B cell (primary cell): ENCODE measurements around the gene IL20RA.

Experiments used
- CTCF ChIP-seq: fragments of 200-600 bp; IDR thresholded peaks from one replicate; pipeline ENCODE4 v1.8.0; 2022; ENCODE audit warnings: antibody characterized with exemption, mild to moderate bottlenecking
- EZH2 ChIP-seq: IDR thresholded peaks from 2 replicates; pipeline ENCODE4 v1.6.1; 2012; ENCODE audit warnings: borderline replicate concordance, low read depth, mild to moderate bottlenecking, moderate library complexity, low read length; ENCODE audit not compliant: insufficient read depth, poor library complexity, severe bottlenecking

- TF ChIP-seq CTCF (no peak), EZH2 (no peak)
Observed at GRCh38 chr6:137067399-137067798, 22.6 kb upstream of the IL20RA start.
